ENCODE results near the gene CEP164. TPM values are rescaled to one million over a fixed set of nuclear protein-coding genes. Genes with fewer than 3 reads are reported as not detected.
A peak's percentile ranks its signal among the peaks of the same experiment; 100 is the strongest.

The CEP164 gene
- total RNA-seq, 6 experiments from 2014 or later: 29.0 to 35.6 (median 33.0) TPM

- no peaks in the 10 kb centered on the region for H3K27me3 Mint-ChIP-seq (ENCODE audit: insufficient read depth)
- no peak for TF ChIP-seq CTCF (IDR thresholded peaks at IDR 0.05)
- no peaks in the 10 kb centered on the region; the same call in none of the 2 replicates for H3K4me1 Mint-ChIP-seq (ENCODE audit: low read depth)
- no peak overlapping the region for H3K4me3 Mint-ChIP-seq
- peak; percentile 30 for DNase-seq
- H3K9me3 Mint-ChIP-seq: no peaks in the 10 kb centered on the region
- no peak overlapping the region for H3K27ac Mint-ChIP-seq
- H3K36me3 Mint-ChIP-seq (ENCODE audit: low read depth): peaks cover 4% of the 10 kb centered on the region; the same call in 1 of the 2 replicates
Observed at GRCh38 chr11:117328375-117329010, 839 bp downstream of the CEP164 start.

DNA sequence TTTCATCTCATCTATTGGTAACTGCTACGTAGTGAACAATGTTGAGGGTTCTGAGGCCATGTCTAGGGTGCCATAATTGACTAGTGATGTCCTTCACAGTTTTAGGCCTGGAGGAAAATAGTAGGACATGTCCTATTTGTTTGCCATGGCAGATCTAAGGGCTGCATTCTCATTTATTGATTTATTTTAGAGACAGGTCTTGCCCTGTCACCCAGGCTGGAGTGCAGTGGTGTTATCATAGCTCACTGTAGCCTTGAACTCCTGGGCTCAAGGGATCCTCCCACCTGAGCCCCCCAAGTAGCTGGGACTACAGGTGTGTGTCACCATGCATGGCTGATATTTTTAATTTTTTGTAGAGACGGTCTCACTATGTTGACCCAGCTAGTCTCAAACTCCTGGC lies 5.2 kb downstream of the CEP164 start:
- Mint-ChIP-seq H3K36me3 (ENCODE audit: low read depth) (peaks cover 14% of the 10 kb centered on the region), H3K4me3 (no peak overlapping the region), H3K9me3 (no peaks in the 10 kb centered on the region), H3K27me3 (ENCODE audit: insufficient read depth) (no peaks in the 10 kb centered on the region), H3K4me1 (ENCODE audit: low read depth) (no peaks in the 10 kb centered on the region; the same call in none of the 2 replicates), H3K27ac (no peak overlapping the region)
- TF ChIP-seq CTCF (IDR thresholded peaks at IDR 0.05): no peak
- DNase-seq: no peak

DNA sequence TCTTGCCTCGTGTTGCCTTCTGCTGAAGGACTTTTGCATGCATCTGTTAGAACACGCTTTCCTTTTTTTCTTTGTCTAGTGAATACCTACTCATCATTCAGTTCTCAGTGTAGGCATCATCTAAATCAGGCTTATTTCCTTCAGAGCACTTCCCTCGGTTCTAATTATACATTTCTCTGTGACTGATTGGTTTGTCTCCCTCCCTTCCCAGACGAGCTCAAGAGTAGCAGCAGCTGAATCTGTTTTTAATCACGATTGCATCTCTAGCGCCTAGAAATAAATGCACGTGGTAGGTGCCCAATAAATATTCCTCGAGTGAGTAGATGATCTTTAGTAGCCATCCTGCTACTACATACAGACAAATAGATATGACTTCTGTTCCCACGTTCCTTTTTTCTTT lies 6.3 kb downstream of the CEP164 start:
- TF ChIP-seq CTCF (IDR thresholded peaks at IDR 0.05): no peak
- H3K9me3 Mint-ChIP-seq: no peaks in the 10 kb centered on the region
- no peak overlapping the region for H3K27ac Mint-ChIP-seq
- H3K27me3 Mint-ChIP-seq (ENCODE audit: insufficient read depth): no peaks in the 10 kb centered on the region
- peaks cover 24% of the 10 kb centered on the region for H3K36me3 Mint-ChIP-seq (ENCODE audit: low read depth)
- no peaks in the 10 kb centered on the region; the same call in none of the 2 replicates for H3K4me1 Mint-ChIP-seq (ENCODE audit: low read depth)
- no peak overlapping the region for H3K4me3 Mint-ChIP-seq
- DNase-seq: no peak

GRCh38 chr11:117334896-117335295 lies 7.2 kb downstream of the CEP164 start:
- no peak for TF ChIP-seq CTCF (IDR thresholded peaks at IDR 0.05)
- H3K9me3 Mint-ChIP-seq: no peaks in the 10 kb centered on the region
- H3K4me1 Mint-ChIP-seq (ENCODE audit: low read depth): no peaks in the 10 kb centered on the region; the same call in none of the 2 replicates
- no peaks in the 10 kb centered on the region for H3K27me3 Mint-ChIP-seq (ENCODE audit: insufficient read depth)
- no peak overlapping the region for H3K4me3 Mint-ChIP-seq
- DNase-seq: no peak
- no peak overlapping the region for H3K27ac Mint-ChIP-seq
- H3K36me3 Mint-ChIP-seq (ENCODE audit: low read depth): peaks cover 23% of the 10 kb centered on the region

- DNase-seq: no peak
- H3K27ac Mint-ChIP-seq: no peak overlapping the region
- TF ChIP-seq CTCF (IDR thresholded peaks at IDR 0.05): no peak
- no peaks in the 10 kb centered on the region; the same call in none of the 2 replicates for H3K4me1 Mint-ChIP-seq (ENCODE audit: low read depth)
- H3K4me3 Mint-ChIP-seq: no peak overlapping the region
- no peaks in the 10 kb centered on the region for H3K9me3 Mint-ChIP-seq
- no peaks in the 10 kb centered on the region for H3K27me3 Mint-ChIP-seq (ENCODE audit: insufficient read depth)
- H3K36me3 Mint-ChIP-seq (ENCODE audit: low read depth): peaks cover 23% of the 10 kb centered on the region
Observed at GRCh38 chr11:117335399-117335798, 7.7 kb downstream of the CEP164 start.

Data from HFFc6 (cell line).